Epithelial cell of proximal tubule (primary cell): ENCODE data around the gene PHOX2B. TPM values are rescaled to one million over a fixed set of nuclear protein-coding genes. Genes with fewer than 3 reads are reported as not detected.
A peak's percentile ranks its signal among the peaks of the same experiment; 100 is the strongest.

Experiments used
- DNase-seq: peaks from one replicate; pipeline ENCODE4 v3.0.0-alpha.2; 2011; ENCODE audit warnings: low read depth
- H3K4me3 ChIP-seq: 2 replicates; pipeline ENCODE4 v1.5.1; 2011; ENCODE audit warnings: low read depth, mild to moderate bottlenecking, low read length
- CTCF ChIP-seq: conservative IDR thresholded peaks from 2 replicates; pipeline ENCODE4 v1.5.1; 2012; ENCODE audit warnings: low read depth, mild to moderate bottlenecking, low read length
- total RNA-seq: library from RNA; depleted of rRNA; stranded (reverse); fragments of >200 nt; gene quantifications from 2 replicates; pipeline ENCODE4 v1.2.3, GENCODE V29; 2015

The PHOX2B gene
- total RNA-seq, 1 donor from 2014 or later: not detected

DNA sequence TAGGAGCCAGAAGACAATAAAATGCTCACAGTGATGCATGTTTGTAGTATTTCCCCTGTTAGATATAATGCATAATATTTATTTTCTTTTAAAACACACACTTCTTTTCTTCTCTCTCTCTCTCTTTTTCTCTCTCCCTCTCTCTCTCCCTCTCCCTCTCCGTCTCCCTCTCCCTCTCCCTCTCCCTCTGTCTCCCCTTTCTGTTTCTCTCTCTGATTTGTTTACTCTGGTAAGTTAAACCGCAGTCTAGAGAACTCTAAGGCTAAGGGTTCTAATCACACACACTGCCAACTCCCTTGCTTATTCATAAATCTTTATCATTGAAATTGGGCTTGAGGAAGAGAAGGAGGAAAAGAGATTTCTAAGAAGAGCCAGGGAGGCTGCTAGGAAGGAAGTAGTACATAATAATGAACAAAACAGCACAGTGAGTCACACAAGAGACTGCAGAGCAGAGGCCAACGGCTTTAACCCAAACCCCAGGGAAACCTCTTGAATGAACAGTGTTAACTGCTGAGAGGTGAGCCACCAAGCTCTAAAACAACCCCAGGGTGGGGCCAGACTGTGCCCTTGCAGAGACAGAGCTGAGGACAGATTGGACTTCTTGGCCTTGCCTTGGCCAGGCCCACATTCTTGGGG is 9.1 kb upstream of the PHOX2B start:
- H3K4me3 ChIP-seq: no peak overlapping the region
- TF ChIP-seq CTCF: no peak
- no peak for DNase-seq

- no peak for TF ChIP-seq CTCF
- H3K4me3 ChIP-seq: no peak overlapping the region
- no peak for DNase-seq
These were observed 5.4 kb upstream of the PHOX2B start for GRCh38 chr4:41753942-41754341.

GRCh38 chr4:41752081-41752836 is 3.7 kb upstream of the PHOX2B start:
- H3K4me3 ChIP-seq: no peak overlapping the region
- no peak for DNase-seq
- TF ChIP-seq CTCF: no peak

DNA sequence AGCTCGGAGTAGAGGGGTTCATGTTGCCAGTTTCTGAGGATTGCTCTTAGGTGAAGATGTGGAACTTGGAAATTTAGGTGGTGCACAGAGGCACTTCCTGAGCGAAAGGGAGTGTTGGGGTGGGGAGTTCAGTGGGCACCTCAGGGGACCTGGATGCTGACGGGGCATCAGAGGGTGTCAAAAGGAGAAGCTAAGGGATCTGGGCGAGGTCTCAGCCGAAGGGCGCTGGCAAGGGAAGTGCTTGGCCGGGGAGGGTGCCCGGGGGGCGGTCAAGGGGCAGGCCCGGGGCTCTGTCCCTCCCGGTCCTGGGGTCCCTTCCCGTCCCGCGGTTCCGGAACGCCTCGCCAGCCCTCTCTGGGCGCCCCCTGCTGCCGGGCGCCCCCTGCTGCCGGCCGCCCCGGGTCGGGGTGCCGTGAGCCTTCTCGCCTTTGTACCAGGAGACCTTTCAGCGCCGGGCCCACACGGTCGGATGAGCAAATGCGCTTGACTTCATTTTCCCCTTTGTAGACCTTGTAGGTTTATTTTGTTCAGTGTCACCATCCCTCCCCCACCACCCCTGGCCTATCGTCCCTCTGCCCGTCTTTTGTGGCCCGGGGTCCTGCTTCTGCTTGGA is 3.0 kb upstream of the PHOX2B start:
- H3K4me3 ChIP-seq: no peak overlapping the region
- TF ChIP-seq CTCF: peak; percentile 37
- no peak for DNase-seq

DNA sequence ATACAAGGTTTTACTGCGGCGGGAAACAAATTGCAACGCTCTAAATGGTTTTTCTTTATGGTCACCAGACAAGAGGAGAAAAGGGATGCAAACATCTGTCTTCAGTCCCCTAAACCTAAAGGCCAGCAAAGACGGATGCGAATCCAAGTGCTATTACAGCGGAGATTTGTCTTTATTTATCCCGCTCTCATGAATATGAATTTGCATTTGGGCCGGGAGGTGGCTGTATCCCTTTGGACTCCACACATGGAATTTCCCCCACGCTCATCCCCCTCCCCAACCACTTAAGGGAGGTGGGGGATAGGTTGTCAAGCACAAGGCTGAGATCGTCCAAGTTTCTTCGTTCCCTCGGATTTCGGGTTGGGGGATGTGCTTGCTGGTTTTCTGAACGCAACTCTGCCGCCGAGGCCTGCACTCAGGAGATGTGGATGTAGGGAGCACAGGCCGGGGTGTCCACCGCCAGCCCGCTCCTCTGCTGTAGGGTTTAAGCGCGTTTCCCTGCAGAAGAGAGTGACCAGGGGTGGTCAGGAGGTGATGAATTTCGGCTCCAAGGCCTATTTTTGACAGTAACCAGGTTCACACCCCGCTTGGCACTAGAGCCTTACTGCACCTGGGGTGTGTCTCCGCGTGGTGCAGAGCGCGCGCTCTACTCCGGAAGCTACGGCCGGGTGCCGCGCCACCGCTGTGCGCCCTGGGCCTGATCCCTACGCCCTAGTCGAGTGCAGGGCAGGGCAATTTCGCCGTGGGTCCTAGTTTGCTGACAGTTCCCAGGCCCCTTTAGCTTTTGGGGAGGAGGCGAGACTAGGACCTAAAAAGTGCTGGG is 2.3 kb upstream of the PHOX2B start:
- DNase-seq: no peak
- TF ChIP-seq CTCF: no peak
- H3K4me3 ChIP-seq: no peak overlapping the region

DNA sequence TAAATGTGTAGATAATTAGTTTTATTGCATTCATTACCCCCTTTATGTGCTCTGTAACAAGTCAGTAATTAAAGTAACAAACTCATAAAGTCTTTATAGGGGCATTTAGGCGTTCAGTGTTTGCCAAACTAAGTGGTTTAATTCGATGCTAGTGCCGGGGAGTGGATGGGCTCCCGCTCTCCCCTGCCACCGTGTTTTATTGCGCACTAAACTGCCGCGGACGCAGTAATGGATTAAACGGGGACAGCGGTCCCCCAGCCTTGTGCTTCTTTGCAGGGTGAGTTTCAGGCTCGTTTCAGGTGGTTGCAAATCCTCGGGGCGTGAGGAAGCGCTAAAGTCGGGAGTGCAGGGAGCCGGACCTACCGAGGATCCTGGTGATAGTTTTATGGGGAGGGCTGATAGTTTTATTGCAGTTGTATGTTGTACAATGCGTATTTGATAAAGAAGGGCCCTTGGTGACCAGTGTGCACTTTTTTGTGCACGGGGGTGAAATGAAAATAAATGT is 1.6 kb upstream of the PHOX2B start:
- no peak overlapping the region for H3K4me3 ChIP-seq
- no peak for DNase-seq
- no peak for TF ChIP-seq CTCF
